H1 (cell line): ENCODE data around the gene SYNJ2. TPM values are rescaled to one million over a fixed set of nuclear protein-coding genes. Genes with fewer than 3 reads are reported as not detected.

Experiments
- CTCF ChIA-PET: fragments of 300-600 bp; sonication (Branson Sonifier 250); formaldehyde crosslinking; loops from one replicate; lab custom pipeline; 2021; ENCODE audit not compliant: partially characterized antibody; lab: Charles Lee
- POLR2A ChIA-PET: fragments of 300-600 bp; sonication (Branson Sonifier 250); formaldehyde crosslinking; loops from one replicate; lab custom pipeline; 2021; ENCODE audit warnings: inconsistent platforms; ENCODE audit not compliant: partially characterized antibody; lab: Charles Lee
- DNase-seq, 2 experiments: peaks; one replicate each; pipeline versions ENCODE4 v3.0.0 to v3.0.0-alpha.2; 2010 to 2022; ENCODE audit warnings: low spot score in 2 of 2, low read depth in 1 of 2, mixed read lengths in 1 of 2
- FAIRE-seq: peaks from 2 replicates; lab custom pipeline; 2011; peaks lifted over from hg19 to GRCh38; lab: Jason Lieb, UNC
- H2AFZ ChIP-seq: 2 replicates; pipeline ENCODE4 v1.8.1; 2012; ENCODE audit warnings: low read length, inconsistent platforms
- H2AK5ac ChIP-seq: 2 replicates; pipeline ENCODE4 v1.6.1; 2013; ENCODE audit warnings: low read depth, low read length
- H2BK120ac ChIP-seq: replicated peaks from 2 replicates; pipeline ENCODE3; 2013; ENCODE audit warnings: low read depth, low read length, inconsistent platforms
- H2BK12ac ChIP-seq: 2 replicates; pipeline ENCODE4 v1.6.1; 2013; ENCODE audit warnings: low read depth, low read length
- H2BK15ac ChIP-seq: 2 replicates; pipeline ENCODE4 v1.6.1; 2013; ENCODE audit warnings: low read length
- H2BK20ac ChIP-seq: 2 replicates; pipeline ENCODE4 v1.6.1; 2013; ENCODE audit warnings: low read length
- H2BK5ac ChIP-seq: 2 replicates; pipeline ENCODE4 v1.6.1; 2013; ENCODE audit warnings: low read depth, low read length
- H3K14ac ChIP-seq: 2 replicates; pipeline ENCODE4 v1.6.1; 2013; ENCODE audit warnings: inconsistent platforms; ENCODE audit not compliant: insufficient read length
- H3K18ac ChIP-seq: 2 replicates; pipeline ENCODE4 v1.6.1; 2013; ENCODE audit warnings: low read length; ENCODE audit errors: extremely low read depth
- H3K23ac ChIP-seq: 2 replicates; pipeline ENCODE4 v1.6.1; 2013; ENCODE audit warnings: inconsistent platforms; ENCODE audit not compliant: insufficient read length
- H3K23me2 ChIP-seq: 2 replicates; pipeline ENCODE4 v1.6.1; 2013; ENCODE audit warnings: low read depth, low read length
- H3K27ac ChIP-seq: 2 replicates; pipeline ENCODE4 v1.6.1; 2011; ENCODE audit warnings: low read depth, low read length, inconsistent platforms
- H3K27me3 ChIP-seq, 4 experiments: replicated peaks in 1 of 4; 1 replicate in 1 of 4; 2 replicates in 3 of 4; pipeline versions ENCODE4 v1.6.1 to v1.8.1; 2011 to 2013; ENCODE audit warnings: low read length in 3 of 4, mild to moderate bottlenecking in 3 of 4, inconsistent platforms in 2 of 4, mixed read lengths in 2 of 4, moderate library complexity in 1 of 4; ENCODE audit not compliant: control insufficient read depth in 3 of 4, insufficient read depth in 3 of 4; ENCODE audit errors: extremely low read depth in 1 of 4
- H3K36me3 ChIP-seq, 4 experiments: 2 replicates each; pipeline versions ENCODE4 v1.6.1 to v1.8.1; 2011 to 2013; ENCODE audit warnings: mild to moderate bottlenecking in 4 of 4, low read length in 3 of 4, moderate library complexity in 2 of 4, control low read depth in 1 of 4, inconsistent platforms in 1 of 4; ENCODE audit not compliant: insufficient read depth in 4 of 4, control insufficient read depth in 2 of 4
- H3K4ac ChIP-seq: replicated peaks from 2 replicates; pipeline ENCODE3; 2013; ENCODE audit warnings: low read length, low read depth, mixed read lengths, inconsistent platforms; ENCODE audit not compliant: insufficient read length
- H3K4me1 ChIP-seq, 4 experiments: replicated peaks in 1 of 4; 1 replicate in 1 of 4; 2 replicates in 3 of 4; pipeline versions ENCODE4 v1.6.1 to v1.8.1; 2011 to 2013; ENCODE audit warnings: low read length in 3 of 4, inconsistent platforms in 2 of 4, mixed read lengths in 1 of 4; ENCODE audit not compliant: insufficient read depth in 4 of 4, control insufficient read depth in 3 of 4
- H3K4me2 ChIP-seq, 2 experiments: 2 replicates each; pipeline versions ENCODE4 v1.6.1 to v1.8.1; 2011 to 2013; ENCODE audit warnings: low read depth in 2 of 2, low read length in 2 of 2, control low read depth in 1 of 2, inconsistent platforms in 1 of 2, mild to moderate bottlenecking in 1 of 2; ENCODE audit not compliant: insufficient read depth in 1 of 2
- H3K4me3 ChIP-seq, 4 experiments: fragments of 200-600, 300-600 bp in 1 of 4; sonication (generic), shearing (Covaris generic), sonication (Bioruptor Twin) in 1 of 4; 2 replicates each; pipeline versions ENCODE4 v1.5.1 to v1.8.1; 2011 to 2016; ENCODE audit warnings: low read length in 4 of 4, low read depth in 3 of 4, control low read depth in 2 of 4, inconsistent platforms in 2 of 4, mild to moderate bottlenecking in 2 of 4, mixed read lengths in 1 of 4, moderate library complexity in 1 of 4; ENCODE audit not compliant: insufficient read depth in 2 of 4; ENCODE audit errors: extremely low read depth in 1 of 4
- H3K56ac ChIP-seq: replicated peaks from 2 replicates; pipeline ENCODE3; 2013; ENCODE audit warnings: low read depth, mild to moderate bottlenecking, mixed read lengths, low read length, inconsistent platforms; ENCODE audit not compliant: insufficient read length
- H3K79me1 ChIP-seq: 2 replicates; pipeline ENCODE4 v1.6.1; 2013; ENCODE audit warnings: low read depth, low read length, control low read depth
- H3K79me2 ChIP-seq, 2 experiments: 2 replicates each; pipeline versions ENCODE4 v1.6.1 to v1.8.1; 2012 to 2013; ENCODE audit warnings: low read length in 2 of 2, mild to moderate bottlenecking in 2 of 2, inconsistent platforms in 1 of 2; ENCODE audit not compliant: insufficient read depth in 2 of 2, control insufficient read depth in 1 of 2
- H3K9ac ChIP-seq, 4 experiments: replicated peaks in 1 of 4; 1 replicate in 1 of 4; 2 replicates in 3 of 4; pipeline versions ENCODE4 v1.6.1 to v1.8.1; 2011 to 2013; ENCODE audit warnings: low read depth in 3 of 4, low read length in 3 of 4, control low read depth in 2 of 4, mild to moderate bottlenecking in 2 of 4, moderate library complexity in 2 of 4, inconsistent platforms in 1 of 4; ENCODE audit errors: extremely low read depth in 1 of 4
- H3K9me3 ChIP-seq, 2 experiments: 2 replicates each; pipeline versions ENCODE4 v1.6.1 to v1.8.1; 2012 to 2013; ENCODE audit warnings: mild to moderate bottlenecking in 2 of 2, moderate library complexity in 2 of 2, control low read depth in 1 of 2, inconsistent platforms in 1 of 2, low read depth in 1 of 2, low read length in 1 of 2, mixed read lengths in 1 of 2; ENCODE audit not compliant: insufficient read depth in 2 of 2
- H4K20me1 ChIP-seq, 2 experiments: replicated peaks in 1 of 2; 2 replicates each; pipeline versions ENCODE3 to v1.8.1; 2011 to 2013; ENCODE audit warnings: inconsistent platforms in 2 of 2, low read length in 2 of 2, mild to moderate bottlenecking in 1 of 2; ENCODE audit not compliant: insufficient read depth in 2 of 2, control insufficient read depth in 1 of 2
- H4K5ac ChIP-seq: 2 replicates; pipeline ENCODE4 v1.6.1; 2013; ENCODE audit warnings: low read length, low read depth, mixed read lengths, inconsistent platforms; ENCODE audit not compliant: insufficient read length
- H4K8ac ChIP-seq: 2 replicates; pipeline ENCODE4 v1.8.0; 2013; ENCODE audit warnings: mild to moderate bottlenecking, moderate library complexity, low read length, inconsistent platforms; ENCODE audit not compliant: insufficient read depth; ENCODE audit errors: extremely low read depth
- H4K91ac ChIP-seq: replicated peaks from 2 replicates; pipeline ENCODE3; 2013; ENCODE audit warnings: low read length, mixed read lengths, inconsistent platforms; ENCODE audit not compliant: insufficient read length
- BCL11A ChIP-seq, 2 experiments: IDR thresholded peaks; one replicate each; pipeline ENCODE4 v1.6.1; 2011; ENCODE audit warnings: low read depth in 2 of 2, low read length in 2 of 2, mild to moderate bottlenecking in 2 of 2
- EGR1 ChIP-seq: IDR thresholded peaks from 2 replicates; pipeline ENCODE4 v1.6.1; 2011; ENCODE audit warnings: low read depth, low read length, borderline replicate concordance
- GTF2F1 ChIP-seq: IDR thresholded peaks from 2 replicates; pipeline ENCODE4 v1.6.1; 2012; ENCODE audit warnings: low read depth, low read length, improper control_type of control experiment, borderline replicate concordance
- KDM4A ChIP-seq: IDR thresholded peaks from one replicate; pipeline ENCODE4 v1.7.1; 2012; ENCODE audit warnings: low read depth, mild to moderate bottlenecking, moderate library complexity, low read length, inconsistent platforms; ENCODE audit not compliant: severe bottlenecking
- KDM5A ChIP-seq: fragments of 200-600 bp; IDR thresholded peaks from 2 replicates; pipeline ENCODE4 v1.7.1; 2012; ENCODE audit warnings: mild to moderate bottlenecking, low read length, inconsistent platforms, mixed read lengths
- PHF8 ChIP-seq: fragments of 200-600 bp; sonication (generic); conservative IDR thresholded peaks from 2 replicates; pipeline ENCODE4 v1.7.1; 2012; ENCODE audit warnings: low read depth, mild to moderate bottlenecking, inconsistent platforms, low read length, moderate library complexity
- POLR2AphosphoS5 ChIP-seq: IDR thresholded peaks from 2 replicates; pipeline ENCODE4 v1.6.1; 2011; ENCODE audit warnings: low read depth, low read length
- SIX5 ChIP-seq: IDR thresholded peaks from 2 replicates; pipeline ENCODE4 v1.6.1; 2011; ENCODE audit warnings: mild to moderate bottlenecking, low read depth, low read length
- SP4 ChIP-seq: IDR thresholded peaks from 2 replicates; pipeline ENCODE4 v1.6.1; 2012; ENCODE audit warnings: low read length, inconsistent platforms
- TCF12 ChIP-seq: IDR thresholded peaks from 2 replicates; pipeline ENCODE4 v1.6.1; 2011; ENCODE audit warnings: low read depth, mild to moderate bottlenecking, low read length
- TEAD4 ChIP-seq: IDR thresholded peaks from 2 replicates; pipeline ENCODE4 v1.6.1; 2012; ENCODE audit warnings: low read depth, low read length, inconsistent platforms, mixed read lengths
- YY1 ChIP-seq: IDR thresholded peaks from 2 replicates; pipeline ENCODE4 v1.6.1; 2011; ENCODE audit warnings: low read depth, mild to moderate bottlenecking, low read length
- WGBS, 2 experiments: shearing (Covaris generic) in 1 of 2; methylation state at CpG; one replicate each; pipeline versions ENCODE4 v1.1.6 to v1.1.7; 2013 to 2015; ENCODE audit warnings: low lambda C conversion rate in 2 of 2, mixed read lengths in 2 of 2, inconsistent platforms in 1 of 2, low coverage in 1 of 2, missing lambda C conversion rate in 1 of 2; ENCODE audit not compliant: insufficient replicate concordance in 2 of 2, insufficient coverage in 1 of 2, insufficient read length in 1 of 2; ENCODE audit errors: extremely low coverage in 1 of 2, missing lambda C conversion rate in 1 of 2; 5-methylcytosine and 5-hydroxymethylcytosine counted together
- polyA plus RNA-seq, 7 experiments: library from polyadenylated mRNA; depleted of rRNA in 3 of 7; stranded (reverse) in 5 of 7; unstranded in 2 of 7; fragments of >200 nt in 5 of 7; fragments of 200-250 nt in 2 of 7; gene quantifications; 1 replicate in 5 of 7; 2 replicates in 1 of 7; 4 replicates in 1 of 7; pipeline versions ENCODE4 v1.2.1 to v1.2.3, GENCODE V29; 2011 to 2013; ENCODE audit warnings: missing spikeins in 2 of 7, mixed read lengths in 2 of 7
- total RNA-seq: library from RNA; stranded (reverse); fragmentation: NEBNext Ultra II Directional; extraction: Animal tissue kit (Norgen Biotek cat#: 25700); gene quantifications from 2 replicates; pipeline ENCODE4 v1.2.1, GENCODE V29; 2021

Gene SYNJ2
- total and polyA plus RNA-seq, 2 of the 8 experiments (the other 6 are each of a cell fraction or from before 2014, with no cell fraction given) = 3.7 to 13.9 TPM

- Histone ChIP-seq H3K18ac (no peak overlapping the region), H2BK5ac (no peak overlapping the region), H2BK15ac (no peak overlapping the region), H2BK12ac (no peak overlapping the region), H2AK5ac (peak overlapping the region; percentile 7; the same call in 1 of the 2 replicates), H2BK120ac (no peak overlapping the region), H3K36me3 (no peaks in the 10 kb centered on the region), H4K20me1 (no peaks in the 10 kb centered on the region), H4K8ac (no peak overlapping the region)
- WGBS, 2 experiments = 67% methylated on average over 13 of the region's 13 CpGs; no CpG with 5 or more reads in 1 of the 2 experiments
- TF ChIP-seq TEAD4 (no peak), BCL11A (IDR thresholded peaks at IDR 0.05; ENCODE audit: low read depth in 2 of 2, low read length in 2 of 2) (no peak), SIX5 (no peak), PHF8 (no peak), EGR1 (no peak), TCF12 (no peak), SP4 (no peak), GTF2F1 (no peak), KDM5A (no peak), KDM4A (no peak), YY1 (no peak), POLR2AphosphoS5 (no peak)
- TF ChIP-seq, all 59 proteins: peak for 0
- ChIA-PET CTCF (interaction anchor here (1.7 kb wide), 1 partner anchor 41 kb away, joined by 5 read pairs; no protein-coding TSS in a partner anchor), POLR2A (interaction anchor here (0.7 to 1.5 kb wide), 3 partner anchors 10 to 86 kb away, joined by 4 to 5 read pairs (median 5); no protein-coding TSS in a partner anchor)
- Histone ChIP-seq H3K14ac (no peak overlapping the region), H3K4me3 (no peak overlapping the region), H3K79me2 (peaks cover 0 to 40% of the 10 kb centered on the region in 2 experiments; a peak in 2 of 4 replicates), H3K4me1 (peaks cover 11 to 36% (median 25%) of the 10 kb centered on the region in 4 experiments), H3K9me3 (no peaks in the 10 kb centered on the region), H3K27me3 (peaks cover 0 to 8% (median 7%) of the 10 kb centered on the region in 4 experiments; a peak in 5 of 7 replicates), H3K4me2 (peak overlapping the region in 1 of 2 experiments; percentile 11; a peak in 1 of 4 replicates), H2BK20ac (no peak overlapping the region), H3K9ac (no peak overlapping the region), H3K23ac (no peak overlapping the region), H2AFZ (no peak overlapping the region), H3K23me2 (peaks cover 5% of the 10 kb centered on the region; the same call in 1 of the 2 replicates), H3K4ac (peak overlapping the region; percentile 14), H3K79me1 (peaks cover 3% of the 10 kb centered on the region), H3K27ac (no peak overlapping the region), H4K91ac (no peak overlapping the region), H4K5ac (no peak overlapping the region), H3K56ac (no peak overlapping the region)
- FAIRE-seq (no peak), DNase-seq (no peak)
These were observed 3.9 kb downstream of the SYNJ2 start for GRCh38 chr6:157985378-157986155.
